GM12892 (cell line): ENCODE measurements around the gene RAB23.
A peak's percentile ranks its signal among the peaks of the same experiment; 100 is the strongest.

Experiments used
- DNase-seq: peaks from one replicate; pipeline ENCODE4 v3.0.0; 2011; ENCODE audit not compliant: insufficient read length
- FAIRE-seq: peaks from 2 replicates; lab custom pipeline; 2011; peaks lifted over from hg19 to GRCh38; lab: Jason Lieb, UNC
- POLR2A ChIP-seq: IDR thresholded peaks from 2 replicates; pipeline ENCODE4 v1.6.1; 2011; ENCODE audit warnings: low read depth, low read length, control low read depth
- POLR2AphosphoS5 ChIP-seq: IDR thresholded peaks from 2 replicates; pipeline ENCODE4 v1.6.1; 2011; ENCODE audit warnings: low read depth, low read length, control low read depth
- TAF1 ChIP-seq: IDR thresholded peaks from 2 replicates; pipeline ENCODE4 v1.6.1; 2011; ENCODE audit warnings: low read depth, mild to moderate bottlenecking, control low read depth, low read length, borderline replicate concordance

The RAB23 gene

GRCh38 chr6:57226221-57226620 is 4.1 kb upstream of the RAB23 start:
- DNase-seq, result no peak
- TF ChIP-seq POLR2AphosphoS5, result no peak
- no peak for TF ChIP-seq TAF1
- TF ChIP-seq POLR2A, result no peak
- FAIRE-seq, result no peak

GRCh38 chr6:57224769-57225515 is 2.8 kb upstream of the RAB23 start:
- no peak for DNase-seq
- peak; percentile 84 for FAIRE-seq
- TF ChIP-seq POLR2AphosphoS5, result no peak
- TF ChIP-seq POLR2A, result no peak
- TF ChIP-seq TAF1, result no peak

GRCh38 chr6:57222743-57223077 is 603 bp upstream of the RAB23 start:
- no peak for TF ChIP-seq POLR2A
- TF ChIP-seq TAF1, result no peak
- TF ChIP-seq POLR2AphosphoS5, result no peak
- FAIRE-seq (peak; percentile 17), DNase-seq (no peak)

DNA sequence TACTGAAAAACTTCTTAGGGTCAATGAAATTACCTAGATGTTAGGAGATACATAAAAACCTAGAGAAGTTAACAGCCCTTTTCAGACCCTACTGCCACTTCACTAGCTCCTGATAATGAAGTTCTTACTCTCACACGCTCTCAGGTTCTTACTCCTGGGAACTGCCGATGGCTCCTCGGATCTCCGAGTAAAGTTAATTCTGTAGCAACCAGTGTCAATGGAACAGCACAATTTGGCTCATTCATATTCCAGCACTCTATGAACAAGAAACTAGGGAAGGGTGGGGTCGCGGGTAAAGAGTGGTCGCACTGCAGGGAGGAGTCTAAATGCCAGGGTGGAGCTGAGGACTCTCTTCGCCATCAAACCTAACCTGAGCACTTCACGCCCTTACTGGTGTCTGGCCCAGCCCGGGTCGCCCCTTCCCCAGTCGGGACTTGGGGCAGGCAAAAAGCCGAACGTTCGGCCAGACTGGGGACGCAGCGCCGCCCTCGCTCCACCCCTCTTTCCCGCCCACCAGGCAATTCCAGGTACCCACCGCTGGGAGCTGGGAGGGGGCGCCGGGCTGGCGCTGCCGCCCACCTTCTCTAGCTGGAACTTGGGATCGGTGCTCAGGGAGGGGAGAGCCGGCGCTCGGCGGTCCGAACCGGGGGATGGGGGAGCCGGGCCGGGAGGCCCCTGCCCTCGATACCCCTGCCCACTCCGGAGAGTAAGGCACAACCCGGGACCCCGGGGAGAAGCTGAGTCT is 744 bp downstream of the RAB23 start:
- DNase-seq (peak; percentile 25), FAIRE-seq (peak; percentile 83)
- TF ChIP-seq POLR2A, result no peak
- no peak for TF ChIP-seq POLR2AphosphoS5

- FAIRE-seq (peak; percentile 9), DNase-seq (no peak)
- TF ChIP-seq POLR2A, result no peak
- TF ChIP-seq TAF1, result no peak
- no peak for TF ChIP-seq POLR2AphosphoS5
Observed at GRCh38 chr6:57220083-57220703, 1.9 kb downstream of the RAB23 start.

DNA sequence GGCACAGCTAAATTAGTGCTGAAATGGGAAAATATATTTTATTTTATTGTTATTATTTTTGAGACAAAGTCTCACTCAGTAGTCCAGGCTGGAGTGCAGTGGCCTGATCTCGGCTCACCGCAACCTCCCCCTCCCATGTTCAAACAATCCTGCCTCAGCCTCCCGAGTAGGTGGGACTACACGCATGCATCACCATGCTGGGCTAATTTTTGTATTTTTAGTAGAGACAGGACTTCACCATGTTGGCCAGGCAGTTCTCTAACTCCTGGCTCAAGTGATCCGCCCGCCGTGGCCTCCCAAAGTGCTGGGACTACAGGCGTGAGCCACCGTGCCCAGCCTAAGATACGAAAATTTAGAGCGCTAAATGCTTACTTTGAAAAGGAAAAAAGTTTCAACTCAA is 4.8 kb downstream of the RAB23 start:
- no peak for DNase-seq
- no peak for FAIRE-seq
- no peak for TF ChIP-seq TAF1
- no peak for TF ChIP-seq POLR2A
- TF ChIP-seq POLR2AphosphoS5, result no peak

DNA sequence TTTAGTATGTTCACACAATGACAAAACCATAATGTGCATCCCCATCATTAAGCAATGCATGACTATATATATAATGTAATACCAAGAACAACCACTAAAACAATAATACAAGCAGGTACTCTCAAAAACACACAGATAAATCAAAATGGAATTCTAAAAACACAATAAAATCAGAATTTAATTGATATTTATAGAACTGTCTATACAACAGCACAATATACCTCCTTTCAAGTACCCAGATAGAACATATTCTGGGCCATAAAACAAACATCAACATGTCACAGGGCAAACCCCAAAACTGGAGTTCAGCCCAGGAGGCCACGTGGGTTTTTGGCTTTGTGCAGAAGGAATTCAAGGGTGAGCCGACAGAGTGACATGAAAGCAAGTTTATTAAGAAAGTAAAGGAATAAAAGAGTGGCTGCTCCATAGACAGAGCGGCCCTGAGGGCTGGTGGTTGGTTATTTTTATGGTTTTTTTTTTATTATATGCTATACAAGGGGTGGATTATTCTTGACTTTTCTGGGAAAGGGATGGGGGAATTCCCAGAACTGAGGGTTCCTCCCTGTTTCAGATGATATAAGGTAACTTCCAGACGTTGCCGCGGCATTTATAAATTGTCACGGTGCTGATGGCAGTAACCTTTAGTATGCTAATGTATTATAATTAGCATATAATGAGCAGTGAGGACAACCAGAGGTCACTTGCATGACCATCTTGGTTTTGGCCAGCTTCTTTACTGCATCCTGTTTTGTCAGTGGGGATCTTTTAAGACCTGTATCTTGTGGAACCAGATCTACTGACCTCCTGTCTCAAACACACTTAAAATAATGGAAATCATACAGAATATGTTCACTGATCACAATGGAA is 5.6 kb downstream of the RAB23 start:
- DNase-seq (no peak), FAIRE-seq (no peak)
- TF ChIP-seq POLR2AphosphoS5 (no peak), TAF1 (no peak), POLR2A (no peak)

DNA sequence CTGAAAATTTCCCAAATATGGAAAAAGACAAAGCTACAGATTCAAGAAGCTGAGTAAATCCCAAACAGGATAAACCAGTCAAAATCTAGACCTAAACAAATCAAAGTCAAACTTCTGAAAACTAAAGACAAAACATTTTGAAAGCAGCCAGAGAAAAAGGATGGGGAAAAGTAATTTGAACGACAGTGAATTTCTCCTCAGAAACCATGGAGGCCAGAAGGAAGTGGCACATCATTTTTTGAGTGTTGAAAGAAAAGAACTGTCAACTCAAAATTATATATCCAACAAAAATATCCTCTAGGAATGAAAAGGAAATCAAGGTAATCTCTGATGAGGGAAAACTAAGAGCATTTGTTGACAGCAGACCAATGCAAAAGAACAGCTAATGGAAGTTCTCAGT is 6.8 kb downstream of the RAB23 start:
- FAIRE-seq (no peak), DNase-seq (no peak)
- no peak for TF ChIP-seq POLR2A
- no peak for TF ChIP-seq TAF1
- TF ChIP-seq POLR2AphosphoS5, result no peak

DNA sequence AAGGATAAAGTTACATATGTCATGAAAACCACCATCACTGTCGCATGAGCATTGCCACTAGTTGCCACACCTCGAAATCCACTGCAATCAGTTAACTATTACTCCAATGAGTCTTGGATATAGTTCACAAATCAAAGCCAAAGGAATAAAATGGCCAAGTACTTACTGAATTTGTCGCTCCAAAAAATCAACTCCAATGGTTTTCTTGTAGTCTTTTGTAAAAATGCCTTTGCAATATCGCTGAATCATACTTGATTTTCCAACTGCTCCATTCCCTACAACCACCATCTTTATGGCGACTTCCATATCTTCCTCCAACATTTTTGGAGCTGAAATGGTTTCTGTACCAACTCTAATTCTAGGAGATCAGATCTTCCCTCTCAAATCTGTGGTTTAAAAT is 12.0 kb downstream of the RAB23 start:
- no peak for FAIRE-seq
- no peak for DNase-seq
- TF ChIP-seq POLR2A (no peak), TAF1 (no peak)

DNA sequence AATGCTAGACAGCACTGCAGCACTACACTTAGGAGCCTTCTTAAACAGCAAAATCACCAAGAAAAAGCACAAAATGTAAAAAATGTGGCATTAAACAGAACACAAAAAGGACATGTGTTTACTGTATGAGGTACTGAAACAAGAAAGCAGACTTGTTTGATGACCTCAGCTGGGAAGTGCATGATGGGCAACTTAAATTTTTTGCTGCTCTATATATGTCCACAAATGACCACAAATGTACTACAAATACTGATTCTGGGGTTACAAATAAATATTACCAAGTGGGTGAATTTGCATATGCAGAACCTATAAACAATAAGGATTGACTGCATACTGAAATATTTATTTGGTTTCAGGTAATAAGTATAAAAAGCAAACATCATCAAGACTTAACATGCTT is 13.1 kb downstream of the RAB23 start:
- peak; percentile 61 for FAIRE-seq
- no peak for DNase-seq
- TF ChIP-seq TAF1 (no peak), POLR2A (no peak), POLR2AphosphoS5 (no peak)

GRCh38 chr6:57207872-57208271 is 14.2 kb downstream of the RAB23 start:
- TF ChIP-seq POLR2A, result no peak
- TF ChIP-seq POLR2AphosphoS5, result no peak
- no peak for TF ChIP-seq TAF1
- DNase-seq, result no peak
- FAIRE-seq, result peak; percentile 50
